Measurements from ENCODE around the gene KASH5. TPM values are rescaled to one million over a fixed set of nuclear protein-coding genes. Genes with fewer than 3 reads are reported as not detected.

Gene KASH5
- total RNA-seq, 1 experiment from 2014 or later: 0.42 TPM

- TF ChIP-seq NR2C2 (CRISPR knock-in tag; IDR thresholded peaks at IDR 0.05) (no peak), CBFB (CRISPR knock-in tag; IDR thresholded peaks at IDR 0.05; ENCODE audit: low read depth) (no peak), USF2 (CRISPR knock-in tag; IDR thresholded peaks at IDR 0.05) (no peak), ATF2 (CRISPR knock-in tag; IDR thresholded peaks at IDR 0.05; ENCODE audit: borderline replicate concordance, low read depth) (no peak)
Measured at GRCh38 chr19:49465371-49465770, 77.3 kb downstream of the KASH5 start (continued).

Other genes starting within 250 kb of the KASH5 start
- gene HRC, start 232.9 kb upstream of the KASH5 start, total RNA-seq (2021): 1.9 to 5.0 TPM (median 4.6 TPM) in 3 replicates
- gene TRPM4, start 230.5 kb upstream of the KASH5 start, total RNA-seq (2021): 15.5 to 24.8 TPM (median 23.6 TPM) in 3 replicates
- gene SLC6A16, start 63.1 kb upstream of the KASH5 start, total RNA-seq (2021): 1.5 to 2.2 TPM (median 2.1 TPM) in 3 replicates
- 0.27 to 1.6 TPM (median 1.2 TPM) in 3 replicates for gene CD37, start 52.8 kb upstream of the KASH5 start, total RNA-seq (2021)
- 104 to 106 TPM (median 104 TPM) in 3 replicates for gene TEAD2, start 25.8 kb upstream of the KASH5 start, total RNA-seq (2021)
- gene DKKL1, start 24.4 kb upstream of the KASH5 start, total RNA-seq (2021): 2.4 to 3.0 TPM (median 2.9 TPM) in 3 replicates
- 1.0 to 1.7 TPM (median 1.5 TPM) in 3 replicates for gene PTH2, start 35.2 kb downstream of the KASH5 start, total RNA-seq (2021)
- 0.85 to 1.4 TPM (median 0.87 TPM) in 3 replicates for gene GFY, start 37.1 kb downstream of the KASH5 start, total RNA-seq (2021)
- gene SLC17A7, start 53.3 kb downstream of the KASH5 start, total RNA-seq (2021): 1.6 to 2.8 TPM (median 2.1 TPM) in 3 replicates
- 153 to 170 TPM (median 156 TPM) in 3 replicates for gene PIH1D1, start 63.6 kb downstream of the KASH5 start, total RNA-seq (2021)
- 44.3 to 53.6 TPM (median 52.6 TPM) in 3 replicates for gene ALDH16A1, start 65.0 kb downstream of the KASH5 start, total RNA-seq (2021)
- gene FLT3LG, start 86.0 kb downstream of the KASH5 start, total RNA-seq (2021): 2.9 to 5.3 TPM (median 3.6 TPM) in 3 replicates
- gene RPL13A, start 99.4 kb downstream of the KASH5 start, total RNA-seq (2021): 3,861 to 4,362 TPM (median 4,362 TPM) in 3 replicates
- 2,299 to 2,683 TPM (median 2,679 TPM) in 3 replicates for gene RPS11, start 108.2 kb downstream of the KASH5 start, total RNA-seq (2021)
- 53.8 to 69.9 TPM (median 61.2 TPM) in 3 replicates for gene FCGRT, start 124.4 kb downstream of the KASH5 start, total RNA-seq (2021)
- gene RCN3, start 139.8 kb downstream of the KASH5 start, total RNA-seq (2021): 14.3 to 20.6 TPM (median 20.3 TPM) in 3 replicates
- gene NOSIP, start 192.3 kb downstream of the KASH5 start, total RNA-seq (2021): 82.3 to 97.9 TPM (median 87.6 TPM) in 3 replicates
- gene PRRG2, start 193.1 kb downstream of the KASH5 start, total RNA-seq (2021): 5.9 to 7.0 TPM (median 6.9 TPM) in 3 replicates
- gene PRR12, start 202.9 kb downstream of the KASH5 start, total RNA-seq (2021): 78.6 to 86.1 TPM (median 83.3 TPM) in 3 replicates